CD4-positive, alpha-beta T cell (primary cell): Measurements from ENCODE around the gene AP2S1. TPM values are rescaled to one million over a fixed set of nuclear protein-coding genes. Genes with fewer than 3 reads are reported as not detected.
"Not testable (repeated sequence)": the region's sequence is repeated elsewhere in the genome, so short reads cannot be mapped to it uniquely, and the experiment has no call there.

Experiments used
- ATAC-seq: fragments of 200-7000 bp; cut with Tn5 transposase; one replicate; pipeline ENCODE4 v1.10.0; 2022; ENCODE audit warnings: mild to moderate bottlenecking; ENCODE audit not compliant: poor library complexity
- CTCF ChIA-PET: fragments of 350-600 bp; sonication (Branson Sonifier 250); formaldehyde crosslinking; loops from one replicate; lab custom pipeline; 2021; ENCODE audit warnings: antibody characterized with exemption, inconsistent platforms; lab: Charles Lee
- POLR2A ChIA-PET: fragments of 350-600 bp; sonication (Branson Sonifier 250); formaldehyde crosslinking; loops from one replicate; lab custom pipeline; 2021; ENCODE audit warnings: antibody characterized with exemption, inconsistent platforms; lab: Charles Lee
- DNase-seq, 14 experiments: peaks; one replicate each; pipeline ENCODE4 v3.0.0-alpha.2; 2013 to 2020; ENCODE audit warnings: mixed read lengths in 2 of 14
- H3K27ac ChIP-seq, 2 donors: one replicate each; pipeline versions ENCODE4 v1.5.1 to v1.7.0; 2013; ENCODE audit warnings: low read length in 2 of 2, low read depth in 1 of 2, mild to moderate bottlenecking in 1 of 2
- H3K27me3 ChIP-seq, 2 experiments: 1 replicate in 1 of 2; 2 replicates in 1 of 2; pipeline versions ENCODE4 v1.6.1 to v1.7.0; 2013; ENCODE audit warnings: low read length in 2 of 2, control low read depth in 1 of 2, mild to moderate bottlenecking in 1 of 2, moderate library complexity in 1 of 2; ENCODE audit not compliant: insufficient read depth in 2 of 2, control insufficient read depth in 1 of 2
- H3K36me3 ChIP-seq: one replicate; pipeline ENCODE4 v1.6.1; 2013; ENCODE audit warnings: low read length, control low read depth; ENCODE audit not compliant: insufficient read depth
- H3K4me1 ChIP-seq: one replicate; pipeline ENCODE4 v1.6.1; 2013; ENCODE audit warnings: low read length, control low read depth; ENCODE audit not compliant: insufficient read depth
- H3K4me3 ChIP-seq: one replicate; pipeline ENCODE4 v1.5.1; 2013; ENCODE audit warnings: mild to moderate bottlenecking, low read length, moderate library complexity
- H3K9me3 ChIP-seq, 2 experiments: 1 replicate in 1 of 2; 2 replicates in 1 of 2; pipeline versions ENCODE4 v1.6.1 to v1.7.0; 2013; ENCODE audit warnings: low read length in 2 of 2, mild to moderate bottlenecking in 2 of 2, control low read depth in 1 of 2, moderate library complexity in 1 of 2; ENCODE audit not compliant: control insufficient read depth in 1 of 2, insufficient read depth in 1 of 2
- H3K27ac Mint-ChIP-seq: one replicate; pipeline ENCODE4 v1.8.0; 2020; ENCODE audit warnings: mixed read lengths
- H3K27me3 Mint-ChIP-seq: one replicate; pipeline ENCODE4 v1.8.0; 2021; ENCODE audit warnings: mixed read lengths
- H3K36me3 Mint-ChIP-seq: one replicate; pipeline ENCODE4 v1.8.0; 2021; ENCODE audit warnings: low read depth, mixed read lengths
- H3K4me1 Mint-ChIP-seq: one replicate; pipeline ENCODE4 v1.8.0; 2021; ENCODE audit warnings: low read depth, mixed read lengths
- H3K4me3 Mint-ChIP-seq: one replicate; pipeline ENCODE4 v1.8.0; 2020; ENCODE audit warnings: mild to moderate bottlenecking, mixed read lengths
- H3K9me3 Mint-ChIP-seq: one replicate; pipeline ENCODE4 v1.8.0; 2020; ENCODE audit warnings: mixed read lengths
- intact Hi-C, 2 experiments: fragments of 100-400 bp; cut with DNase I in 1 of 2; cut with micrococcal nuclease in 1 of 2; formaldehyde crosslinking; loops; one replicate each; pipeline versions ENCODE4 v1.15.1 to v1.9.0; 2023 to 2025; cut with DNase I, micrococcal nuclease
- total RNA-seq, 174 experiments: library from RNA in 2 of 174; stranded (reverse) in 2 of 174; gene quantifications; one replicate each; pipeline ENCODE4 v1.2.3 and lab custom pipeline; 2021 to 2026
- TF ChIP-seq, protein P1 (sequence below): fragments of 200-600 bp; IDR thresholded peaks from one replicate; pipeline ENCODE4 v1.8.0; 2022; ENCODE audit warnings: antibody characterized with exemption, mild to moderate bottlenecking

Gene AP2S1
- total RNA-seq, 2 experiments from 2014 or later = 24.5 to 26.9 TPM

- Histone ChIP-seq H3K4me1 (peaks cover 5% of the 10 kb centered on the region), H3K4me3 (no peak overlapping the region), H3K27me3 (no peaks in the 10 kb centered on the region), H3K27ac (no peak overlapping the region), H3K36me3 (peaks cover 6% of the 10 kb centered on the region), H3K9me3 (no peaks in the 10 kb centered on the region)
- no peak overlapping the region for H3K4me3 Mint-ChIP-seq
- H3K36me3 Mint-ChIP-seq = no peaks in the 10 kb centered on the region
- no peak overlapping the region for H3K27ac Mint-ChIP-seq
- TF ChIP-seq, protein P1, sequence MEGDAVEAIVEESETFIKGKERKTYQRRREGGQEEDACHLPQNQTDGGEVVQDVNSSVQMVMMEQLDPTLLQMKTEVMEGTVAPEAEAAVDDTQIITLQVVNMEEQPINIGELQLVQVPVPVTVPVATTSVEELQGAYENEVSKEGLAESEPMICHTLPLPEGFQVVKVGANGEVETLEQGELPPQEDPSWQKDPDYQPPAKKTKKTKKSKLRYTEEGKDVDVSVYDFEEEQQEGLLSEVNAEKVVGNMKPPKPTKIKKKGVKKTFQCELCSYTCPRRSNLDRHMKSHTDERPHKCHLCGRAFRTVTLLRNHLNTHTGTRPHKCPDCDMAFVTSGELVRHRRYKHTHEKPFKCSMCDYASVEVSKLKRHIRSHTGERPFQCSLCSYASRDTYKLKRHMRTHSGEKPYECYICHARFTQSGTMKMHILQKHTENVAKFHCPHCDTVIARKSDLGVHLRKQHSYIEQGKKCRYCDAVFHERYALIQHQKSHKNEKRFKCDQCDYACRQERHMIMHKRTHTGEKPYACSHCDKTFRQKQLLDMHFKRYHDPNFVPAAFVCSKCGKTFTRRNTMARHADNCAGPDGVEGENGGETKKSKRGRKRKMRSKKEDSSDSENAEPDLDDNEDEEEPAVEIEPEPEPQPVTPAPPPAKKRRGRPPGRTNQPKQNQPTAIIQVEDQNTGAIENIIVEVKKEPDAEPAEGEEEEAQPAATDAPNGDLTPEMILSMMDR = no peak
- H3K9me3 Mint-ChIP-seq = no peaks in the 10 kb centered on the region
- no peak for DNase-seq
- H3K4me1 Mint-ChIP-seq = peaks cover 20% of the 10 kb centered on the region
- POLR2A ChIA-PET = no interaction called here
- no peaks in the 10 kb centered on the region for H3K27me3 Mint-ChIP-seq
- no peak for ATAC-seq
- CTCF ChIA-PET = no interaction called here
- intact Hi-C loops = loop anchor here in 1 of 2 experiments (5.0 kb wide), 1 partner anchor 44 kb away; no protein-coding TSS in a partner anchor
Observed at GRCh38 chr19:46872967-46873366, 22.3 kb upstream of the AP2S1 start.

- H3K4me3 ChIP-seq, H3K36me3 ChIP-seq, H3K4me1 ChIP-seq, H3K27me3 Mint-ChIP-seq, H3K9me3 ChIP-seq, CTCF ChIA-PET, DNase-seq, H3K9me3 Mint-ChIP-seq, H3K4me3 Mint-ChIP-seq, H3K36me3 Mint-ChIP-seq, ATAC-seq, H3K27me3 ChIP-seq, H3K27ac Mint-ChIP-seq, POLR2A ChIA-PET, H3K27ac ChIP-seq: not testable (repeated sequence)
- intact Hi-C loops = loop anchor here in 1 of 2 experiments (5.0 kb wide), 1 partner anchor 46 kb away; no protein-coding TSS in a partner anchor
- peaks cover 21% of the 10 kb centered on the region for H3K4me1 Mint-ChIP-seq
Observed at GRCh38 chr19:46871173-46871572, 20.5 kb upstream of the AP2S1 start.

DNA sequence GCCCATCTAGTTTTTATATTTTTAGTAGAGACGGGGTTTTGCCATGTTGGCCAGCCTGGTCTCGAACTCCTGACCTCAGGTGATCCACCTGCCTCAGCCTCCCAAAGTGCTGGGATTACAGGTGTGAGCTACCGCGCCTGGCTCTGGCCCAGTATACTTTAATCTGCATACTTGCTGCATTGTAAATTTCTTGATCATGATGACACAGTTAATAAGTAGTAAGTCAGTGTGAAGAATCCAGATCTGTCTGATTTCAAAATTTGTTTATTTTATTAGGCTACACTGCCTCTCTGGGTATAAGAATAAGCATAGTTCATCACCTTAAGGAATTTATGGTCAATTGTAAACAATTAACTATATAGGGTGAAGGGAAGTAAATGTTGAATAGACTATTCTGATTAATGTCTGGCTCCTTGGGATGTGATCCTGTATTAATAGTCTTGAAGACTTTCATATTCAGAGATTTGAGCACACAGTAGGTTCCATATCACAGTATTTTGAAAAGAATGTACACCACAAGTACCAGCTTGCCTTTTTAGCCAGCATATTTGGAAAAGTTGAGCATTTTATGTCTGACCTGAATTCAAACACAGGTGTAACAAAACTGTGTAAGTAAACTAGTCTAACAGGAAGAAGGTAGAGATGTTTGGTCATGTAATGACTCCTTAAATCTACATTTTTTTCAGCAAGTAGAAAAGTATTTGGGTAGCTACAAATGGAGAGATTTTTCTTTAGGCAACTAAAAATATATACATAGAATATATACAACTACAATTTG, 17.6 kb upstream of the AP2S1 start:
- H3K27ac ChIP-seq = no peak overlapping the region
- POLR2A ChIA-PET = no interaction called here
- H3K4me1 ChIP-seq = peaks cover 21% of the 10 kb centered on the region
- Mint-ChIP-seq H3K4me3 (no peak overlapping the region), H3K9me3 (no peaks in the 10 kb centered on the region), H3K4me1 (peaks cover 14% of the 10 kb centered on the region), H3K27me3 (no peaks in the 10 kb centered on the region), H3K27ac (peak overlapping the region; percentile 5), H3K36me3 (no peaks in the 10 kb centered on the region)
- DNase-seq (no peak), ATAC-seq (no peak)
- H3K36me3 ChIP-seq = peaks cover 4% of the 10 kb centered on the region
- H3K27me3 ChIP-seq = no peaks in the 10 kb centered on the region
- no peak overlapping the region for H3K4me3 ChIP-seq
- intact Hi-C loops = loop anchor here in 1 of 2 experiments (10.0 kb wide), 1 partner anchor 47 kb away; no protein-coding TSS in a partner anchor
- TF ChIP-seq, protein P1 = no peak
- H3K9me3 ChIP-seq = no peaks in the 10 kb centered on the region
- CTCF ChIA-PET = interaction anchor here (0.6 to 1.2 kb wide), 2 partner anchors 35 to 60 kb away, joined by 3 to 4 read pairs; no protein-coding TSS in a partner anchor
